Eye (tissue), 1 donor: ENCODE results near the gene PRSS27.
"Not testable (repeated sequence)": the region's sequence is repeated elsewhere in the genome, so short reads cannot be mapped to it uniquely, and the experiment has no call there.

Source experiments
- DNase-seq: peaks from one replicate; pipeline ENCODE4 v3.0.0-alpha.2; 2015

PRSS27 gene

GRCh38 chr16:2721634-2722173 is 1.7 kb upstream of the PRSS27 start:
- DNase-seq: not testable (repeated sequence)

GRCh38 chr16:2720719-2721633 is 952 bp upstream of the PRSS27 start:
- DNase-seq: peak; percentile 93

- DNase-seq: no peak
Measured at GRCh38 chr16:2719328-2720063, 528 bp downstream of the PRSS27 start.

GRCh38 chr16:2717383-2718263 is 2.4 kb downstream of the PRSS27 start:
- no peak for DNase-seq

GRCh38 chr16:2716948-2717347 is 3.1 kb downstream of the PRSS27 start:
- no peak for DNase-seq

GRCh38 chr16:2715966-2716885 is 3.8 kb downstream of the PRSS27 start:
- DNase-seq: no peak

GRCh38 chr16:2715519-2715918 is 4.5 kb downstream of the PRSS27 start:
- DNase-seq: peak; percentile 69

- DNase-seq: no peak
Measured at GRCh38 chr16:2715064-2715463, 5.0 kb downstream of the PRSS27 start.

- DNase-seq: no peak
Measured at GRCh38 chr16:2713985-2714774, 5.8 kb downstream of the PRSS27 start.

- no peak for DNase-seq
Measured at GRCh38 chr16:2713523-2713922, 6.5 kb downstream of the PRSS27 start.

GRCh38 chr16:2712546-2712945 is 7.5 kb downstream of the PRSS27 start:
- no peak for DNase-seq

GRCh38 chr16:2712063-2712441 is 8.0 kb downstream of the PRSS27 start:
- DNase-seq: no peak

- DNase-seq: no peak
Measured at GRCh38 chr16:2711370-2712062, 8.5 kb downstream of the PRSS27 start.

GRCh38 chr16:2710711-2711231 is 9.3 kb downstream of the PRSS27 start:
- DNase-seq: no peak

- DNase-seq: no peak
Measured at GRCh38 chr16:2710021-2710710, 9.9 kb downstream of the PRSS27 start.

GRCh38 chr16:2709588-2709984 is 10.4 kb downstream of the PRSS27 start:
- no peak for DNase-seq

GRCh38 chr16:2708955-2709587 is 11.0 kb downstream of the PRSS27 start:
- DNase-seq: no peak

- no peak for DNase-seq
Measured at GRCh38 chr16:2708290-2708639, 11.8 kb downstream of the PRSS27 start.
